ENCODE measurements around the gene ZNF280C.

DNA sequence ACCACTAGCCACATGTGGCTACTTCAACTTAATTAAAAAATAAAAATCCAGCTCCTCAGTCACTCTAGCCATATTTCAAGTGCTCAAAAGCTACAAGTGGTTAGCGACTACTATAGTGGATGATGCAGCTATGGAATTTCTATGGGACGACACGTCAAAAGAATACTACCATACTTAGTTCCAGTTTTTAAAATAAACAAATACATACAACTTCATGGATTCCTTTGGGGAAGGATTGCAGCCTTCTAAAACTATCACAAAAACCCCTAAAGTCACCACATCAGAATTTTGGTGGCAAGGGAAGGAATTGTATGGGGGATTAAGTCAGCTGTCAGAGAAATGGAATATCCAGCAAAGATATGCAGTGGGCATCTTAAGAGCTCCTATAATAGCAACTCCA is 6.5 kb downstream of the ZNF280C start:
- TF ChIP-seq, protein P1, sequence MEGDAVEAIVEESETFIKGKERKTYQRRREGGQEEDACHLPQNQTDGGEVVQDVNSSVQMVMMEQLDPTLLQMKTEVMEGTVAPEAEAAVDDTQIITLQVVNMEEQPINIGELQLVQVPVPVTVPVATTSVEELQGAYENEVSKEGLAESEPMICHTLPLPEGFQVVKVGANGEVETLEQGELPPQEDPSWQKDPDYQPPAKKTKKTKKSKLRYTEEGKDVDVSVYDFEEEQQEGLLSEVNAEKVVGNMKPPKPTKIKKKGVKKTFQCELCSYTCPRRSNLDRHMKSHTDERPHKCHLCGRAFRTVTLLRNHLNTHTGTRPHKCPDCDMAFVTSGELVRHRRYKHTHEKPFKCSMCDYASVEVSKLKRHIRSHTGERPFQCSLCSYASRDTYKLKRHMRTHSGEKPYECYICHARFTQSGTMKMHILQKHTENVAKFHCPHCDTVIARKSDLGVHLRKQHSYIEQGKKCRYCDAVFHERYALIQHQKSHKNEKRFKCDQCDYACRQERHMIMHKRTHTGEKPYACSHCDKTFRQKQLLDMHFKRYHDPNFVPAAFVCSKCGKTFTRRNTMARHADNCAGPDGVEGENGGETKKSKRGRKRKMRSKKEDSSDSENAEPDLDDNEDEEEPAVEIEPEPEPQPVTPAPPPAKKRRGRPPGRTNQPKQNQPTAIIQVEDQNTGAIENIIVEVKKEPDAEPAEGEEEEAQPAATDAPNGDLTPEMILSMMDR (conservative IDR thresholded peaks at IDR 0.05; ENCODE audit: low read length), result no peak
- no peak for TF ChIP-seq EZH2phosphoT487 (IDR thresholded peaks at IDR 0.05; ENCODE audit: borderline replicate concordance, low read depth, low read length)

Data from OCI-LY7 (cell line).